B cell (primary cell): ENCODE measurements around the gene CCDC144A.
"Not testable (repeated sequence)": the region's sequence is repeated elsewhere in the genome, so short reads cannot be mapped to it uniquely, and the experiment has no call there.

ENCODE experiments used
- EZH2 ChIP-seq: IDR thresholded peaks from 2 replicates; pipeline ENCODE4 v1.6.1; 2012; ENCODE audit warnings: borderline replicate concordance, low read depth, mild to moderate bottlenecking, moderate library complexity, low read length; ENCODE audit not compliant: insufficient read depth, poor library complexity, severe bottlenecking
- TF ChIP-seq, protein P1 (sequence below): fragments of 200-600 bp; IDR thresholded peaks from one replicate; pipeline ENCODE4 v1.8.0; 2022; ENCODE audit warnings: antibody characterized with exemption, mild to moderate bottlenecking

DNA sequence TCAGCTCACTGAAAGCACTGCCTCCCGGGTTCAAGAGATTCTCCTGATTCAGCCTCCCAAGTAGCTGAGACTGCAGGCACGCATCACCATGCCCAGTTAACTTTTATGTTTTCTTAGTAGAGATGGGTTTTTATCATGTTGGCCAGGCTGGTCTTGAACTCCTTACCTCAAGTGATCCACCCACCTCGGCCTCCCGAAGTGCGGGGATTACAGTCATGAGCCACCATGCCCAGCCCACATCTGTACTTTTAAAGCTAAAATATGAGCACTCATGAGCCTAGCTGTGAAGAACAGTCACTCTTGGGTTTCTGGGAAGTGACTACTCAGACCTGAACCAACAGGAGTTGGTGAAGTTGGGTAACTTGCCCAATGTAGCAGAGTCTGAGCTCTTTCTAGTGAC is 120.2 kb downstream of the CCDC144A start:
- TF ChIP-seq, protein P1, sequence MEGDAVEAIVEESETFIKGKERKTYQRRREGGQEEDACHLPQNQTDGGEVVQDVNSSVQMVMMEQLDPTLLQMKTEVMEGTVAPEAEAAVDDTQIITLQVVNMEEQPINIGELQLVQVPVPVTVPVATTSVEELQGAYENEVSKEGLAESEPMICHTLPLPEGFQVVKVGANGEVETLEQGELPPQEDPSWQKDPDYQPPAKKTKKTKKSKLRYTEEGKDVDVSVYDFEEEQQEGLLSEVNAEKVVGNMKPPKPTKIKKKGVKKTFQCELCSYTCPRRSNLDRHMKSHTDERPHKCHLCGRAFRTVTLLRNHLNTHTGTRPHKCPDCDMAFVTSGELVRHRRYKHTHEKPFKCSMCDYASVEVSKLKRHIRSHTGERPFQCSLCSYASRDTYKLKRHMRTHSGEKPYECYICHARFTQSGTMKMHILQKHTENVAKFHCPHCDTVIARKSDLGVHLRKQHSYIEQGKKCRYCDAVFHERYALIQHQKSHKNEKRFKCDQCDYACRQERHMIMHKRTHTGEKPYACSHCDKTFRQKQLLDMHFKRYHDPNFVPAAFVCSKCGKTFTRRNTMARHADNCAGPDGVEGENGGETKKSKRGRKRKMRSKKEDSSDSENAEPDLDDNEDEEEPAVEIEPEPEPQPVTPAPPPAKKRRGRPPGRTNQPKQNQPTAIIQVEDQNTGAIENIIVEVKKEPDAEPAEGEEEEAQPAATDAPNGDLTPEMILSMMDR: not testable (repeated sequence)
- not testable (repeated sequence) for TF ChIP-seq EZH2
